ENCODE results near the gene TIMM21.

Gene TIMM21

GRCh38 chr18:74148543-74149070, 284 bp downstream of the TIMM21 start:
- DNase-seq, result no peak

GRCh38 chr18:74149878-74150277, 1.6 kb downstream of the TIMM21 start:
- no peak for DNase-seq

GRCh38 chr18:74152270-74152669, 3.9 kb downstream of the TIMM21 start:
- no peak for DNase-seq

GRCh38 chr18:74152857-74153256, 4.5 kb downstream of the TIMM21 start:
- DNase-seq, result no peak

GRCh38 chr18:74153377-74153776, 5.1 kb downstream of the TIMM21 start:
- DNase-seq, result no peak

GRCh38 chr18:74153793-74154192, 5.5 kb downstream of the TIMM21 start:
- DNase-seq, result no peak

GRCh38 chr18:74154716-74155115, 6.4 kb downstream of the TIMM21 start:
- no peak for DNase-seq

- no peak for DNase-seq
These were observed 7.0 kb downstream of the TIMM21 start for GRCh38 chr18:74155276-74155675.

- DNase-seq, result no peak
These were observed 14.8 kb downstream of the TIMM21 start for GRCh38 chr18:74163019-74163660.

GRCh38 chr18:74166386-74166785, 18.1 kb downstream of the TIMM21 start:
- no peak for DNase-seq

- no peak for DNase-seq
These were observed 23.7 kb downstream of the TIMM21 start for GRCh38 chr18:74171910-74172606.

- no peak for DNase-seq
These were observed 24.5 kb downstream of the TIMM21 start for GRCh38 chr18:74172697-74173433.

- no peak for DNase-seq
These were observed 25.1 kb downstream of the TIMM21 start for GRCh38 chr18:74173434-74173750.

GRCh38 chr18:74175658-74176057, 27.3 kb downstream of the TIMM21 start:
- DNase-seq, result no peak

- no peak for DNase-seq
These were observed 30.6 kb downstream of the TIMM21 start for GRCh38 chr18:74178884-74179283.

- DNase-seq, result no peak
These were observed 31.4 kb downstream of the TIMM21 start for GRCh38 chr18:74179623-74180199.

GRCh38 chr18:74182335-74182734, 34.0 kb downstream of the TIMM21 start:
- no peak for DNase-seq

- no peak for DNase-seq
These were observed 34.8 kb downstream of the TIMM21 start for GRCh38 chr18:74183130-74183529.

GRCh38 chr18:74184875-74185274, 36.6 kb downstream of the TIMM21 start:
- DNase-seq, result no peak

GRCh38 chr18:74185860-74186259, 37.5 kb downstream of the TIMM21 start:
- no peak for DNase-seq

- DNase-seq, result no peak
These were observed 38.3 kb downstream of the TIMM21 start for GRCh38 chr18:74186661-74187060.

- DNase-seq, result no peak
These were observed 41.8 kb downstream of the TIMM21 start for GRCh38 chr18:74190086-74190485.

- DNase-seq, result no peak
These were observed 43.3 kb downstream of the TIMM21 start for GRCh38 chr18:74191577-74191976.

- no peak for DNase-seq
These were observed 46.4 kb downstream of the TIMM21 start for GRCh38 chr18:74194691-74195090.
